Dermis microvascular lymphatic vessel endothelial cell (primary cell): Measurements from ENCODE around the gene NLRP12. TPM values are rescaled to one million over a fixed set of nuclear protein-coding genes. Genes with fewer than 3 reads are reported as not detected.
"Not testable (repeated sequence)": the region's sequence is repeated elsewhere in the genome, so short reads cannot be mapped to it uniquely, and the experiment has no call there.

Experiments
- DNase-seq, 2 donors: peaks; one replicate each; pipeline versions ENCODE4 v3.0.0 to v3.0.0-alpha.2; 2010; ENCODE audit warnings: low read depth in 2 of 2
- total RNA-seq: library from RNA; depleted of rRNA; stranded (reverse); fragments of >200 nt; gene quantifications from 2 replicates; pipeline ENCODE4 v1.2.1, GENCODE V29; 2014

NLRP12 gene
- total RNA-seq, 1 donor from 2014 or later, result 0.51 TPM

DNA sequence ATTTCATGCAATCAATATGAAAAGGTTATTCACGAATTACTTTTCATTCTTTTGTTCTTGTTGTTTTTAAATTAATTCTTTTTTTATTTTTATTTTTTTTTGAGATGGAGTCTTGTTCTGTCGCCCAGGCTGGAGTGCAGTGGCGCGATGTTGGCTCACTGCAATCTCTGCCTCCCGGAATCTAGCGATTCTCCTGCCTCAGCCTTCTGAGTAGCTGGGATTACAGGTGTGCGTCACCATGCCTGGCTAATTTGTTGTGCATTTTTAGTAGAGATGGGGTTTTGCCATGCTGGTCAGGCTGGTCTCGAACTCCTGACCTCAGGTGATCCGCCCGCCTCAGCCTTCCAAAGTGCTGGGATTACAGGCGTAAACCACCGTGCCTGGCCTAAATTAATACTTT lies 16.1 kb upstream of the NLRP12 start:
- DNase-seq, result not testable (repeated sequence)

DNA sequence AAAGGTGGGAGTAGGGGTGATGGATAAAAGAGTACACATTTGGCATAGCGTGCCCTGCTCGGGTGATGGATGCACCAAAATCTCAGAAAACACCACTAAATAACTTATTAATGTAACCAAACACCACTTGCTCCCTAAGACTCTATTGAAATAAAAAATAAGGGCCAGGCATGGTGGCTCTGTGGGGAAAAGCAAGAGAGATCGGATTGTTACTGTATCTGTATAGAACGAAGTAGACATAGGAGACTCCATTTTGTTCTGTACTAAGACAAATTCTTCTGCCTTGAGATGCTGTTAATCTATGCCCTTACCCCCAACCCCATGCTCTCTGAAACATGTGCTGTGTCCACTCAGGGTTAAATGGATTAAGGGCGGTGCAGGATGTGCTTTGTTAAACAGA lies 14.3 kb upstream of the NLRP12 start:
- not testable (repeated sequence) for DNase-seq

DNA sequence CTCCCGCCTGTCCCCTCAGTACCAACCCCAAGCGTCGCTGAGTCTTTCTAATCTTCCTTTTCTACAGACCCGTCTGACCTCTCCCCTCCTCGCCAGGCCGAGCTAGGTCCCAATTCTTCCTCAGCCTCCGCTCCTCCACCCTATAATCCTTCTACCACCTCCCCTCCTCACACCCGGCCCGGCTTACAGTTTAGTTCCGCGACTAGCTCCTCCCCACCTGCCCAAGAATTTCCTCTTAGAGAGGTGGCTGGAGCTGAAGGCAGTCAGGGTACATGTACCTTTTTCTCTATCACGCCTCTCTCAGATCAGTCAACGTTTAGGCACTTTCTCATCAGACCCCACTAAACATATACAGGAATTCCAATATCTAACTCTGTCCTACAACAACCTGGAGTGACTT lies 8.7 kb upstream of the NLRP12 start:
- not testable (repeated sequence) for DNase-seq

DNA sequence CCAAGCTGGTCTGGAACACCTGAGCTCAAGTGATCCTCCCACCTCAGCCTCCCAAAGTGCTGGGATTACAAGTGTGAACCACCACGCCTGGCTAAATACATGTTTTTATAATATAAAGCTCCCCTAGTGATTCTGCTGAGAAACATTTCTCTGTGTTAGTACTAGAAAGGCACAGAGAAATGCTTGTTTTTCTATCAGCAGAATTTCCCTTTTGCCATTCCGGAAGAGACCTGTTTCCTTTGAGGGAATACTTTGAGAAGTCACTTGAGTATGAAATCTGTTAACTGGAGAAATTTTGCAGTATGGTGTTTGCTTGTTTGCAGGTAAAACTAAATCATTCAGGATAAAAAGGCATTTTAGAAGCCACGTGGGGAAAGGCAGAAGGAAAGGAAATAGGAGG lies 4.4 kb upstream of the NLRP12 start:
- DNase-seq, result peak in 1 of 2 donors; percentile 64

DNA sequence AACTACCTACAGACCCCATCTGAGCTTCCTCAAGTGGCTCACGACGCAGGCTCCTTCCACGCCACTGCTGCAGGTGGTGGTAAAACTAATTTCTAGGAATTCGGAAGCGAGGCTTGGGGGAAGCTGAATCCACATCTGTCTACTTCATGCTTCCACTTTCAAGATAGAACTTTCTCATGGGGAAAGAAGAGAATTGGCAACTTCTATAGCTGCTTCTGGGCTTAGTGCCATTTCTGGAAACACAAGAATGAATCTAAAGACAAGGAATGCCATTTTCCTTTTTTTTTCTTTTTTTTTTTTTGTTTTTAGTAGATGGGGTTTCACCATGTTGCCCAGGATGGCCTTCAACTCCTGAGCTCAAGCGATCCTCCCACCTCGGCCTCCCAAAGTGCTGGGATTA lies 2.8 kb upstream of the NLRP12 start:
- no peak for DNase-seq

DNA sequence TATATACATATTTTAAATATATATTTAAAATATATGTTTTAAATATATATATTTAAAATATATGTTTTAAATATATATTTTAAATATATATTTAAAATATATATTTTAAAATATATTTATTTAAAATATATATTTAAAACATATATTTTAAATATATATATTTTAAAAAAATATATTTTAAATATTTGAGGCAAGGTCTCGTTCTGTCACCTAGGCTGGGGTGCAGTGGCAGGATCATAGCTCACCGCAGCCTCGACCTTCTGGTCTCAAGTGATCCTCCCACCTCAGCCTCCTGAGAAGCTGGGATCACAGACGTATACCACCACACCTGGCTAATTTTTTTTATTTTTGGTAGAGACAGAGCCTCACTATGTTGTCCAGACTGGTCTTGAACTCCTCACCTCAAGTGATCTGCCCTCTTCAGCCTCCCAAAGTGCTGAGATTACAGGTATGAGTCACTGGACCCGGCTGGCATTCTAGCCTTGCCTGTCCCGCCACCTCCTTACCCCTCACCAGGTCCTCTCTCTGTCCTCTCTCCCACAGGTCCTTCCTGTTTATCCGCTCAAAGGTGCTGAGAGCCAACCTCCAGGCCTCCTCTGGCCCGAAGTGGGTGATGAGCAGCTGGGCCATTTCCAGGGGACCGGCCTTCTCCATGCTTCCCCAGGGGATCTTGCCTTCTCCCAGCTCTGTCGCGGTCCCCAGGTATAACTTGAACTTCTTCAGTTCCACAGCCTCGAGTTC lies 564 bp downstream of the NLRP12 start:
- DNase-seq, result no peak

DNA sequence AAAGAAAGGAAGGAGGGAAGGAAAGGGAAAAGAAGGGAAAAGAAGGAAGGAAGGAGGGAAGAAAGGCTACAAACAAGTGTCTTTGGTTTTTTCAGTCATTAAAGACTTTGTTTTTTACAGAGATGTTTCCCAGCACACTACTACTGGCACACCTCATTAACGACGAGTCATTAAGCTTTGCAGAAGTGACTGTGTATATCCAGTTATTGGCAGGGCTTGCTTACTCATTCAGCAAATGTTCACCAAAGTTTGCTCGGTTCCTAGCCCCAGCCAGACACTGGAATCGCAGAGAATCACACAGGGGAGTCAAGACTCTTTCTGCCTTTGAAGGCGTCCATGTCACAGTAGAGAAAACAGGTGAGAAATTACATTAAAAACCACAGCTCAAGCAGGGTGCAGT lies 4.3 kb downstream of the NLRP12 start:
- DNase-seq, result no peak

DNA sequence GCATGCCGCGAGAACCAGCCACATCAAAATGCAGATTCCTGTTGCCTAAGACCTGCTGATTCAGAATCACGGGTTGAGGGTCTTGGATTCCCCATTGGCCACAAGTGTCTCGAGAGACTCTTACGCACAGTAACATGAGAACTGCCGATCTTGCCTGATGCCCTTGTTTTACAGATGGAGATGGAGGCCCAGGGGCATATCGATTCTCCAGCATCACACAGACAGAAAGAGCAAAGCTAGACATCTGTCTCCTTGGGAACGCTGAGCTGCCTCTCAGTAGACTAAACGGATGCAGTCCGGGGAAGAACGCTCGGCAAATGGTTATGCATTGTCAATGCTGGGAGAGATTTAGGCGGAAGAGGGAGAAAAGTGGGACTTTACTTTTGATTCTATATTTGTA lies 5.4 kb downstream of the NLRP12 start:
- no peak for DNase-seq

DNA sequence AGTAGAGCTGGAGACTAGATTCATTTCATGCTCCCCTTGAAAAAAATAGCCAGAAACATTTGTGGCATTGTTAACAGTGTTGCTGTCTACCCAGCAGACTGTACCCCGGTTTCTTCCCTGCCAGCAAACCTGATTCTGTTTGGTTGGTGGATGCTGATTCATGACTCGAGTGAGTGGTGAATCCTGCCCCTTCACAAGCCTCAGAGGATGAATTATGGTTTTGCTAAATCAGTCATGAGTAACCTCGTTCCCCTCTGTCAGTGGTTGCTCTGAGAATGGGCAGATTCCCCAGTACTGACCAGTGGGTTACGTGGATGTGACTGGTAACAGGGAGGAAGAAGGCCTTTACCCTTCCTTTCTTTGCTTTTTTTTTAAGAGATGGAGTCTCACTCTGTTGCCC lies 10.1 kb downstream of the NLRP12 start:
- DNase-seq, result no peak

DNA sequence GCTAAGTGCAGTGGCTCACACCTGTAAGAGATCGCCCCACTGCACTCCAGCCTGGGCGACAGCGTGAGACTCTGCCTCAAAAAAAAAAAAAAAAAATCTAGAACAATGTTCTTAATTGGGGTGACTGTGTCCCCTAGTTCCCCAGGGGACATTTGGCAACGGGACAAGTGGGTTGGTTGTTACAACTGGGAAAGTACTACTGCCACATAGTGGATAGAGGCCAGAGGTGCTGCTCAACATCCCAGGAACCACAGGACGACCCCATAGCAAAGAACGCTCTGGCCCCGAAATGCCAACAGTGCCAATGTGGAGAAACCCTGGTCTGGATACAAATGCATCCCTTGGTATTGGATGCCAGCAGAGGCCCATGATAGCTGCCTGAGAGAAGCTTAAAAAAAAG lies 11.8 kb downstream of the NLRP12 start:
- no peak for DNase-seq

DNA sequence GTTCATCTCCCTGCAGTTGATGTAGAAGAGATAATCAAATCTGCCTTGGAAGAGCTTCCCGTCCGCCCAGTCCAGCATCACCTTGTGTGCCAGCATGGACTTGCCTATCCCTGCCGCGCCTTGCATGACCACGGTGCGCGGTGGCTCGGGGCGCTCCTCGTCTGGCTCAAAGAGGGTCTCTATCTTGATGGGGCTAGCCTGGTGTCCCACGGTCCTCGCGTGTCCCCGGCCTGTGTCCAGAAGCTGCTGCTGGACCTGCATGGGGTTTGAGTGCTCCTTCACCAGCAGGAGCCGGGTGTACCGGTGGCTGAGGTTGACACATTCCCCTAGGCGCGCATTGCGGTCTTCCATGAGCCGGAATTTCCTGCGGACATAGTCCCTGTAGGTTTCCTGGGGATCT lies 13.2 kb downstream of the NLRP12 start:
- DNase-seq, result no peak

DNA sequence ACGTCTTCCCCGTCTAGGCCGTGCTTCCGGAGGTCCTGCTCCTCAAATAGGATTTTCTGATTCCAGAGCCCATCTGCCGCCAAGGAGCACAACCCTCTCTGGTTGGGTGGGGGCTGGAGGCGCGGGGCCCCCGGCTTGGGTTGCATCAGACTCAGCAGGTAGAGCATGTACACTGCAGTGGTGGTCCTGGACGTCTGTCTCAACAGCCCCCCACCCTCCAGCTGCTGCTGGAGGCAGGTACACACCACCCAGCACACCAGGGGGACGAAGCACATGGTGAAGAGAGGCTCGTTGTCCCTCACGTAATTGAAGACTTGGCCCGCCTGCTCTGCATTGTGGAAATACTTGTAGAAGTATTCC lies 13.9 kb downstream of the NLRP12 start:
- DNase-seq, result no peak

DNA sequence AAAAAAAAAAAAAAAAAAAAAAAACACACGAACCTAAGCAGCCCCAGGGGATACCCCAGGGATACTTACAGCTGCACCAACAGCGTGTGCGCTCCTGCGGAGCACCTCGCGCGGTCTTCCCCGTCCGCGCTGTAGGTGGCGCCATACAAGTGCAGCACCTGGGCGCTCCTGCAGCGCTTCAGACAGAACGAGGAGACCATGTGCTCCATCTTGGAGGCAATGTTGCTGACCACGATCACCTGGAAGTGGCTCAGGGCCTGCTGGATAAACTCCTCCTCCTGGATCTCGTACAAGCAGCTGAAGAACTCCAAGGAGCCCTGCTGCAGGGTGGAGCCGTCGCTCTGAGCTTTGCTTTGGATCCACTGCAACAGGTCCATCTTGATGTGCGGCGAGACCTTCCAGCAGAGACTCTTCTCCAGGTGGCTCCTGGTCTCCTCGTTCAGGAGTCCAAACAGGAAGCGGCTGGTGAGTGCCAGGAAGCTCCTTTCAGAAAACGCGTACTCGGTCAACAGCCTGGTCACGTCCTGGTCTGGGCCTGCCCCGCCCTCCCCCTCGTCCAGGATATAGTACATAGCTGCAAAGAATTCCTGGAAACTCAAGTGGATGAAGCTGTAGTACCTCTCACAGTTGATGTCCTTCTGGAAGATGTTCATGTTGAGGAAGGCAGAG lies 14.5 kb downstream of the NLRP12 start:
- DNase-seq, result peak in 1 of 2 donors; percentile 81

DNA sequence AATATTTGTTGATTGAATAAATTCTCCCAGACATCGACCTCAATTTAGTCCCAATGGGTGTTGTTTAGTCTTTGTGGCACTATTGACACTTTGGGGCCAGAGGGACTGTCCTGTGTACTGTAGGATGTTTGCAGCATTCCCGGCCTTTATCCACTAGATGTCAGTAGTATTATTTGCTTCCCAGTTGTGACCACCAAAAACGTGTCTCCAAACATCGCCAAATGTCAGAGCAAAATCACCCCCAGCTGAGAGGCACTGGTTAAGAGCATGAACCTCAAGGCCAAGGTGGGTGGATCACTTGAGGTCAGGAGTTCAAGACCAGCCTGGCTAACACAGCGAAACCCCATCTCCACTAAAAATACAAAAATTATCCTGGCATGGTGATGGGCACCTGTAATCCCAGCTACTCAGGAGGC lies 15.4 kb downstream of the NLRP12 start:
- DNase-seq, result peak; percentile 54 to 65

DNA sequence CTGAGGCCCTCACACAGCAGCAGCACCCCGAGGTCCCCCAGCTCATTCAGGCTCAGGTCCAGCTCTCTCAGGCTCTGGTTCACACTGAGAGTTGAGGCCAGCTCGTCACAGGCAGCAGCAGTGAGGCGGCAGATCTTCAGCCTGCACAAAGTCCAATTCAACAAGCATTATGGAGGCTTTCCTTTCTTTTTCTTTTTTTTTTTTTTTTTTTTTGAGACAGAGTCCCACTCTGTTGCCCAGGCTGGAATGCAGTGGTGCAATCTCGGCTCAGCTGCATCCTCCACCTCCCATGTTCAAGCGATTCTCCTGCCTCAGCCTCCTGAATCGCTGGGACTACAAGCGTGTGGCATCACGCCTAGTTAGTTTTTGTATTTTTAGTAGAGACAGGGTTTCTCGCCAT lies 22.9 kb downstream of the NLRP12 start:
- DNase-seq, result no peak

DNA sequence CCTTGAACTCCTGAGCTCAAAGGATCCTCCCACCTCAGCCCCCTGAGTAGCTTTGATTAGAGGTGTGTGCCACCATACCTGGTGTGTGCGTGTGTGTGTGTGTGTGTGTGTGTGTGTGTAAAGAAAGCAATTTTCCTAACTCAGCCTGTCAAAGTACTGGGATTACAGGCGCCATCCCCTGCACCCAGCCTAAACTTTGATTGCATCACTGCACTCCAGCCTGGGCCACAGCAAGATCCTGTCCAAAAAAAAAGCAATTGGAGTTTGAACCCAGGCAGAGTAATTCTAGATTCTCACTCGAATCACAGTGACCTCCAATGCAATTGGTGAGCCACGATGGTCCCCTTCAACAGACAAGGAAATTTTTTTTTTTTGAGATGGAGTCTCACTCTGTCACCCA lies 29.1 kb downstream of the NLRP12 start:
- DNase-seq, result no peak

DNA sequence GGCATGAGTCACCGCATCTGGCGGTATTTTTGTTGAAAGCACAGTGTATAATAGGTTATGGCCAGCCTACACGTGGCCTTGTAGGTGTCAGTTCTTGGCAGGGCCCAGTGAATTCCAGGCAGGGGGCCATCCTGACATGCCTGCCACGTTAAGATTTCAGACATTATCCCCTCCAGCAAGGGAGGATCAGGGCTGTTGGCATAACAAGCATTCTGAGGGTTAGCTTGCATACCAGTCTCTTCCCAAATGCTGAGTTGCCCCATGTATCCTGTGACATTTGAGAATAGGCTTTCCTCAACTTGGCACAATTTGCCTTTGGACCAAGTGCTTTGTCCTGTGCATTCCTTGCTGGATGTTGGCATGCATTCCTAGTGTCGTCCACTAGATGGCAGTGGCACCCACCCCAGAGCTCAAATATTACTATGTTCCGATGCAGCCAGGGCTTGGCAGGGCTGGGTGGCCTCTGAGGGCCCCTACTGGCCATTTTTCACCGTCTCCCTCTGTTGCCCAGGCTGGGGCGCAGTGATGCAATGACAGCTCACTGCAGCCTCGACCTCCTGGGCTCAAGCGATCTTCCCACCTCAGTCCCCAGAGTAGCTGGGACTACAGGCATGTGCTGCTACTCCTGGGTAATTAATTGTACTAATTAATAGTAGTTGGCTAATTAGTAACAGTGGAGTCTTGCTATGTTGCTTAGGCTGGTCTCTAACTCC lies 31.2 kb downstream of the NLRP12 start:
- DNase-seq, result peak; percentile 76 to 87

DNA sequence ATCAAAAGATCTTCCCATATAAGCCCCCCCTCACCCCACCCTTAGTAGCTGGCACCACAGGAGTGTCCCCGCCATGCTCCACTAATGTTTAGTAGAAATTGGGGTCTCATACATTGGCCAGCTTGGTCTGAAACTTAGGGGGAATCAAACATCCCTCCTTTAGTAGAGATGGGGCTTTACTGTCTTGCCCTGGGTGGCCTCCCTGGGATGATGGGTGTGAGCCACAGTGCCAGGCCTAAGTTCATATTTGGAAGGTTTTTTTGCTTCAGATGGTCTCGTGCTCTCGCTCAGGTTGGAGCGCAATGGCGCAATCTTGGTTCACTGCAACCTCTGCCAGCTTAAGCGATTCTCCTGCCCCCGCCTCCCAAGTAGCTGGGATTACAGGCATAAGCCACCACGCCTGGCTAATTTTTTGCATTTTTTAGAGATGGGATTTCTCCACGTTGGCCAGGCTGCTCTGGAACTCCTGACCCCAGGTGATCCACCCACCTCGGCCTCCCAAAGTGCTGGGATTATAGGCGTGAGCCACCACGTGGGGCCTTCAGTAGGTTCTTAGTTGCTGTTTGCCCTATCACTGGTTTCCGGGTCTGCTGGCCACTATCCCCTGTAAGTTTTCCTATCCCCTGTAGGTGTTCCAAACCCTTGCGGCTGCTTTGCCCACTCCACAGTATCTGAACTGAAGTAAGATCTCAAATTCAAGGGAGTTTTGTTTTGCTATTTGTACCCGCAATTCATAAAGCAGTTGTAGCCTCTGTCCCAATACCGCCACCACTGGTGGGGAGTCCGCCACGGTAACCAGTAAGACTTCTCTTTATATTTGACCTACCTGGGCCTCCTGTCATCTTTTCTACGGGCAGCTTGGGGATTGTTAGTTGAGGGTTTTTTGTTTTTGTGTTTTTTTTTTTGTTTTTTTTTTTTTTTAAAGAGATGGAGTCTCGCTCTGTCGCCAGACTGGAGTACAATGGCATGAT lies 34.1 kb downstream of the NLRP12 start:
- DNase-seq, result no peak

DNA sequence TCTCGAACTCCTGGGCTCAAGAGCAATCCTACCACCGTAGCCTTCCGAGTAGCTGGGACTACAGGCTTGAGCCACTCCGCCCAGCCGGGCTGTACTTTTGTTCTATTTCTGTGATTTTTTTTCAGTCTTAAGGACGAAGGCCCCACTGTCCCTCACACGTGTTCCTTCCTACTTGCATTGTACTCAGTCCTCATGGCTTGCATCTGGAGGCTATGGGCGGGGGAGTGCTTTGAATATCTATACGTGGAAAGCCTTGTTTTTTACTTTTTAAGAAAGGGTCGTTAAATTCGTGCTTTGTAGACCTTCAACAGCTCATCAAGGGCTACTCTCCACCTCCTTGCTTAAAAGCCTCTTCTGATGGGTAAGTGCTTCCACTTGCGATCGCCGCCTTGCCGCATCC lies 36.8 kb downstream of the NLRP12 start:
- DNase-seq, result no peak

DNA sequence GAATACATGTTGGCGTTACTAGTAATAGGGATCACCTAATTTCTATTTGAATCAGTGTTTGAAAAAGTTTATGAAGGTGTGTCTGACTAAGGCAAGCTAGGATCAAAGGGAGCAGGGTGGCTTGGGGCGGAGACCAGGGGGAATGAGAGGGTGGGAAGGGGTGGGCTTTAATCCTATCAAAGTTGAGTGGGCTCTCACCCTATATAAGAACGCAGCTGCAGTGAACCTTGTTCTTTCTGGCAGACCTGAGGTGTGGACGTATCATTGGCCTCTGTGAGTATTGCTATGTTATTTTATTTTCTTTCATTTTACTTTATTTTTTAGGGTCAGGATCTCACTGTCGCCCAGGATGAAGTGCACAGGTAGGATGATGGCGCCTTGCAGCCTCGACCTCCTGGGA lies 37.4 kb downstream of the NLRP12 start:
- no peak for DNase-seq

DNA sequence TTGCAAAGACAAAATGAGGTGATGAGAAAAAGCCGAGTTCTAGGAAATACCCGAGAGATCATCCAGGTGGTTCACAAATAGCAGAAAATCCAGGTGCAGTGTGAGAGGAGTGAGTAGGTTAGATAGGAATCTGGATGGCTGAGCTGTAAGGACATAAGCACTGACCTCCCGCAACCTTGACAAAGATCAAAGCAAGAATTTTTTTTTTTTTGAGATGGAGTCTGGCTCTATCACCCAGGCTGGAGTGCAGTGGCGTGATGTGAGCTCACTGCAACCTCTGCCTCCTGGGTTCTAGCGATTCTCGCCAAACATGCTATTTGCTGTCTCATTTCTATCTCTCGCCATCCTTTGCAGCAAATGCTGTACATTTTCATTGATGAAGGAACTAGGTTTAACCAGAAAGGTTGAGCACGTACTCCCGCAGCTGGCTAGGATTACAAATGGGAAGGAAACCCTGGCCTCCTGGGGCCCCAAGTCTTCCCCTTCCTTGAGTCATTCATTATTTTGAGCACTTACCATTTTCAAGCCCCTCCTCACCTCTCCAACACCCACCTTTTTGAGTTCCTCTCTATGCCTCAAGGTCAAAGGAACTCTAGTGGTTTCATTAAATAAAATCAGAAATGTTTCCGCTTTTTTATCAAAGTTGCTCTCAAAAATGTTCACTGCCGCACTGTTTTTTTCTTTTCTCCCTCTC lies 38.8 kb downstream of the NLRP12 start:
- DNase-seq, result no peak
